ENCODE data around the gene CCT6B.

The CCT6B gene

GRCh38 chr17:34892461-34893249, 68.6 kb downstream of the CCT6B start:
- DNase-seq (ENCODE audit: extremely low spot score, insufficient read length, low read depth) (no peak), FAIRE-seq (no peak)

GRCh38 chr17:34886831-34887230, 74.4 kb downstream of the CCT6B start:
- FAIRE-seq (no peak), DNase-seq (ENCODE audit: extremely low spot score, insufficient read length, low read depth) (no peak)

- DNase-seq (ENCODE audit: extremely low spot score, insufficient read length, low read depth) = no peak
- FAIRE-seq = no peak
These were observed 76.2 kb downstream of the CCT6B start for GRCh38 chr17:34885076-34885475.

- FAIRE-seq (no peak), DNase-seq (ENCODE audit: extremely low spot score, insufficient read length, low read depth) (no peak)
These were observed 76.7 kb downstream of the CCT6B start for GRCh38 chr17:34884597-34884996.

- FAIRE-seq = no peak
These were observed 77.9 kb downstream of the CCT6B start for GRCh38 chr17:34883106-34884000.

GRCh38 chr17:34879146-34879545, 82.1 kb downstream of the CCT6B start:
- DNase-seq (ENCODE audit: extremely low spot score, insufficient read length, low read depth) (no peak), FAIRE-seq (no peak)

More at GRCh38 chr17:34883106-34884000, 77.9 kb downstream of the CCT6B start:
- no peak for DNase-seq (ENCODE audit: extremely low spot score, insufficient read length, low read depth)
